Left renal cortex interstitium (tissue), 4 donors: ENCODE measurements around the gene SNRNP70. TPM values are rescaled to one million over a fixed set of nuclear protein-coding genes. Genes with fewer than 3 reads are reported as not detected.
"Not testable (repeated sequence)": the region's sequence is repeated elsewhere in the genome, so short reads cannot be mapped to it uniquely, and the experiment has no call there.

ENCODE experiments used
- DNase-seq, 4 donors: peaks; one replicate each; pipeline ENCODE4 v3.0.0-alpha.2; 2013; ENCODE audit warnings: low read depth in 4 of 4, low spot score in 2 of 4, missing footprints in 1 of 4
- polyA plus RNA-seq, 4 donors: library from polyadenylated mRNA; unstranded; fragments of 120-200 nt; gene quantifications; one replicate each; pipeline ENCODE4 v1.2.1, GENCODE V29; 2013; ENCODE audit not compliant: insufficient read length in 4 of 4

The SNRNP70 gene
- polyA plus RNA-seq, 4 donors, result 260 to 418 (median 347) TPM

DNA sequence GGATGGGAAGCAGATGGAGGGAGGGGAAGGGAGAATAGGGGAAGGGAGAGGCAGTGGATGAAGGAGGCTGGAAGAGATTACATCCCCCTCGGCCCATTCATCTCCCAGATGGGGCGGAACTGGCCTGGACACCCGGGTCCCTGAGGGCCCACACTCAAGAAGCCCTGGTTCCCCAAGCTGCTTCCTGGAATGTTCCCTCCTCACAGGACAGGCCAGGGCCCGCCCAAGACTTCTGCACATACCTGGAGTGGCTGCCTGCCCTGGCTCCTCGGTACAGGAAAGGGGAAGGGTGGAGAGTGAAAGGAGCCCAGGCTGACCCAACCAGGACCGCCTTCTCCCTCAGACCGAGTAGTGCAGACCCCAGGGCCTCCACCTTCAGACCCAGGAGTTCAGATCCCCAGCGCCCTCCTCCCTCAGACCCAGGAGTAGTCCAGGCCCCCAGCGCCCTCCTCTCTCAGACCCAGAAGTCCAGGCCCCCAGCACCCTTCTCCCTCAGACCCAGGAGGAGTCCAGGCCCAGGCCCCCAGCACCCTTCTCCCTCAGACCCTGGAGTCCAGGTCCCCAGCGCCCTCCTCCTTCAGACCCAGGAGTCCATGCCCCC lies 21.1 kb upstream of the SNRNP70 start:
- DNase-seq, result no peak

DNA sequence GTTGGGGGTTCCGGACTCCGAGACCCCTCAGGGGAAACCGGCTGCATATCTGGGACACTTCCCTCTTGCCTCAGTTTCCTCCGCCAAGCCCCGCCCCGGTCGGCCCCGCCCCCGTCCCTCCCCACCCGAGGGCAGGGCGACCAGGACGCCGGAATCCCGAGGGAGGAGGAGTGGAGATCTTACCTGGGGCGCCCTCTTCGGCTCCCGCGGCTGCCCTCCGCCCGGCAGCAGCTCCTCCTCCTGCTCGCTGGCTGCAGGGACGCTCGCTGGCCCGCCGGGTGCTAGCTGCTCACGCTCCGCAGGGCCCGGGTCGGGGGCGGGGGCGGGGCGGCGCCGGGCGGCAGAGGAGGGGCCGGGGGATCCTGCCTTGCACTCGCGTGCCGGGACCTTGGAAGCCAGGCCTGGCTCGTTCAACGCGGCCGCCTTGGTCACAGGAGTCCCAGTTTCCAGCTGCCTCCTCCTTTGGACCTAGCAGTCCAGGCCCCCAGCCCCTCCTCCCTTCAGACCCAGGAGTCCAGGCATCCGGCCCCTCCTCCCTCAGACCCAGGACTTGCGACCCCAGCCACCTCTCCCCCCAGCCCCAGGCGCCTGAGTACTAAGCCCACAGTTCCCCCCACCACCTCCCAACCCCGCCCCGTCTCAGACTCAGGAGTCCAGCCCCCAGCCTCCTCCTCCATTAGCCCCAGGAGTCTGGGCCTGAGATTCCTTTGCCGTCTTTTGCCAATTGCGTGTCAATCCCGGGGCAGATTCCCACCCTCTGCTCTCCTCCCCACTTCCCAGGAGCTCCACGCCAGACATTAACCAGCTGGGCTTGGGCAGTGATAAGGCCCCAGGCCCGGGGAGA lies 20.3 kb upstream of the SNRNP70 start, which contains the start of gene NTF4:
NTF4 (minus strand) TSS at position 51 of the 844 bp plus-strand sequence. CDS start 2,821 bp downstream, outside the sequence.
- DNase-seq, result no peak

- DNase-seq, result no peak
These were observed 19.2 kb upstream of the SNRNP70 start for GRCh38 chr19:49065905-49066512.

GRCh38 chr19:49067554-49067953 lies 17.7 kb upstream of the SNRNP70 start:
- DNase-seq, result no peak

GRCh38 chr19:49069026-49069425 lies 16.2 kb upstream of the SNRNP70 start:
- no peak for DNase-seq

GRCh38 chr19:49070416-49070815 lies 14.8 kb upstream of the SNRNP70 start:
- no peak for DNase-seq

DNA sequence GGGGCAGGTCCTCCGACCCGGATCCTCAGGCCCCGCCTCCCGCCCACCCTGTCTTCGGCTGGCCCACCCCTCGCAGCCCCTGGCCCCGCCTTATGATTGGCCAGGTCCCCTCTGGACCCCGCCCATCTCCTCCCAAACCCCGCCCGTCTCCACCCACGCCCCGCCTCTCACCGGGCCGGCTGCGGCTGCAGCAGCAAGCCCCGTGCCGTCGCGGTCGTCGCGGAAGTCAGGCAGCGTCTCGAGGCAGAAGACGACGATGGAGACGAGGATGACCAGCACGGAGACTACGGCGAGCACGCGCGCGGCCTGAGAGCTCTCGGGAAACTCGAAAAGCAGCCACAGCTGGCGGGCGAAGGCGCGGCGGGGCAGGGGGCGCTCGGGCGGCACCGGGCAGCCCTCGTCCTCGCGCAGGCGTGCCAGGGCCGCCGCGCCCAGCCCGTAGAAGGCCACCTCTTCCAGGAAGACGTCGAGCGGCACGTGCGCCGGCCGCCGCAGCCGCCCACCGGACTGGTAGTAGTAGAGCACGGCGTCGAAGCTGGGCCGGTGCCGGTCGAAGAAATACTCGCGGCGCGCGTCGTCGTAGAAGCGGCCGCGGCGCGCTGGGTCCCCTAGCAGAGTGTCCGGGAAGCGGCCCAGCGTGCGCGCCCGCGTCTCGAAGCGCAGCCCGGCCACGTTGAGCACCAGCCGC lies 13.2 kb upstream of the SNRNP70 start:
- DNase-seq, result no peak

- no peak for DNase-seq
These were observed 11.5 kb upstream of the SNRNP70 start for GRCh38 chr19:49073514-49074378.

DNA sequence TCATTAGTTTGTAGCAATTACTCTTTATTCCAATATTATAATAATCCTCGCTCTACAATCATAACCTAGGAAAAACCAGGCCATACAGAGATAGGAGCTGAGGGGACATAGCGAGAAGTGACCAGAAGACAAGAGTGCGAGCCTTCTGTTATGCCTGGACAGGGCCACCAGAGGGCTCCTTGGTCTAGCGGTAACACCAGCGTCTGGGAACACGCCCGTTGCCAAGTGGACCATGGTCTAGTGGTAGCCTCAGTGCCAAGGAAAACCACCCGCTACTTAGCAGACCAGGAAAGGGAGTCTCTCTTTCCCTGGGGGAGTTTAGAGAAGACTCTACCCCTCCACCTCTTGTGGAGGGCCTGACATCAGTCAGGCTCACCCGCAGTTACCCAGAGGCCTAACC lies 10.4 kb upstream of the SNRNP70 start:
- DNase-seq, result not testable (repeated sequence)

- no peak for DNase-seq
These were observed 4.9 kb upstream of the SNRNP70 start for GRCh38 chr19:49080392-49080791.

GRCh38 chr19:49081273-49081672 lies 4.0 kb upstream of the SNRNP70 start:
- DNase-seq, result no peak

DNA sequence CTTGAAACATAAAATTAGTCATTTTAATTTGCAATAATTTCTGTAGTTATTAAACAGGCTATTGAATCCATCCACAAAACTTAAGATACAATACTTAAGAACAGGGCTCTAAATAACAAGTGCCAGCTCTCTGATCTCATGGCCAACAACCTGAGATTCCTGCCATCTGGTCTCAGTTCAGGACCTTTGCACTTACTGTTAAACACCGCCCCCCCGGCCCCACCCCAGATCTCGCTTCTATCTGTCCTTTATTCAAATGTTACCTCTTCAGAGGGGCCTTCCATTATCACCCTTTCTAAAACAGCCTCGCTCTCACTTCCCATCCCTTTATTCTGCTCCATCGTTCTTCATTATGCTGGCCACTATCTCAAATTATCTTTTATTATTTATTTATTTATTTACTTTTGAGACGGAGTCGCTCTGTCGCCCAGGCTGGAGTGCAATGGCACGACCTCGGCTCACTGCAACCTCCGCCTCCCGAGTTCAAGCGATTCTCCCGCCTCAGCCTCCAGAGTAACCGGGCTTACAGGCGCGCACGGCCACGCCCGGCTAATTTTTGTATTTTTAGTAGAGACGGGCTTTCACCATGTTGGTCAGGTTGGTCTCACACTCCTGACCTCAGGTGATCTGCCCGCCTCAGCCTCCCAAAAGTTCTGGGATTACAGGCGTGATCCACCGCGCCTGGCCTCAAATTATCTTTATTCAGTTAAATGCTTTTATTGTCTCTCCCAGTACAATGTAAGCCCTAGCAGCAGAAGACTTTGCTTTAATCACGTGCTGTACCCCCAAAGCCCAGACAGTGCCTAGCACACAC lies 838 bp upstream of the SNRNP70 start:
- DNase-seq, result no peak

DNA sequence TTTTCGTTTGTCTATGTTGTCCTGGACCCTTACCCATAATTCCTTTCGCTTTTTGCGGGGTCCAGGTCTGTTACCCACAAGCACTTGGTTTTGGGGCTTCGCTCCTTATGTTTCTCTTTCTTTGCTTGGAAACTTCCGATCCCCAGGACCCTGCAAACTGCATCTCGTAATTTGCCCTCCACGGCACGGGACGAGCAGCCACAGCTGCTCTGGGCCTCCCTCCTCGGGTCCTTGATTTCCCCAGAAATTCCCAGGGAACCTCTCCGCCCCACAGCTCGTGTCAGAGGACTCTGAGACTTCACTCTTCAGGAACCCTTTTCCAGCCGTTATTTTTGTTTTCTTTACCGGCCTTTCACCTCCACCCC lies 599 bp downstream of the SNRNP70 start:
- no peak for DNase-seq

DNA sequence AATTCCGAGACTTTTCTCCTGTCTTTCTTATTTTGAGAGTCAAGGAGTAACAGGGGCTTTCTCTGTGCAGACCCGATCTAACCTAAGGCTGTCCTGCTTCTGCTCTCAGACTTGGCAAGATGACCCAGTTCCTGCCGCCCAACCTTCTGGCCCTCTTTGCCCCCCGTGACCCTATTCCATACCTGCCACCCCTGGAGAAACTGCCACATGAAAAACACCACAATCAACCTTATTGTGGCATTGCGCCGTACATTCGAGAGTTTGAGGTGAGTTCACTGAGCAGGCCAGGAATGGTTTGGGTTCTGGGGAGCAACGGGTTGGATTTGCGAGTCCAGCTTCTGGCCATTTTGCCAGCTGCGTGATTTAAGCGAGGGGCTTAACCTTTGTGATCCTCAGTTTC lies 1.0 kb downstream of the SNRNP70 start:
- DNase-seq, result no peak

GRCh38 chr19:49091391-49092038 lies 6.3 kb downstream of the SNRNP70 start:
- DNase-seq, result no peak

- DNase-seq, result no peak
These were observed 7.4 kb downstream of the SNRNP70 start for GRCh38 chr19:49092686-49093085.

DNA sequence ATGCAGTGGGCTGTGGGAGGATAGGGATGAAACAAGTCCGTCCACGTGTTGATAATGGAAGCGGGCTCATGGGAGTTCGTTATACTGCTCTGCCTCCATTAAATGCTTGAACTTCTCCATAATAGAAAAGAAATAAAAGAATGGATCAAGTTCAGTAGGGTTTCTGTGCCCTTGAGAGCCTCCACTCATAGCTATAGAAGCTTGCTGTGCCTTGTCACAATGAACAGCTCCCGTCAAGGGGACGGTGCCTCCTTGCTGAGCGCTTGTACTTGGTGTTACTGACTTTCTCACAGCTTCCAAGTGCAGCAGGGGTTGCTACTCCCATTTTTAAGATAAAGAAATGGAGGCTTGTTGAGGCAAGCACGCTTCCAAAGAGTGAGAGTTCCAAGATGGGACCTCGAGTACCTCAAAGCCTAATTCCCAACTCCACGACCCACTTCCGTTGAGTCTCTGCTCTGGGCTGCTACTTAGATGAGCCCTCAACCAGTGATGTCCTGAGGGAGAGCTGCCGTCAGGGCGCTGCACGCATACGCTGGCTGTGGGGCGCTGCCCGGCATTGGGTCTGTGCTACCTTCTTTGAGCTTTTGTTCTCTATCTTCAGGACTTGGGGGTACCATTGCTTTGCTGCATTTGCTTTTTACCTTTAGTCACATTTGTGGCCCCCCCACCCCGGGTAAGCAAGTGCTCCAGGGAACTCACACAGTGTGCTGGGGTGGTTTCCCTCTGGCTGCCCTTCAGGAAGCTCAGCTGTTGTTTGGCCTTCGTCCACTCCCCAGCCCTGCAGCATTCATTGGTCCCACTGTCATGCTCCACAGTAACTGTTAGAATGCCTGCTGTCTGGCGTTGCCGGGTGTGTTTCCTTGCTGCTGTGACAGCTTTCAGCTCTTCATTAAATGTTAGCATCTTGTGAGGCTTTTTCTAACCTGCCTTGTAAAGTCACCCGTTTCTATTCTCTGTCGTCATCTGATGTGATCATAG lies 9.5 kb downstream of the SNRNP70 start:
- no peak for DNase-seq
